ENCODE data around the gene USB1. TPM values are rescaled to one million over a fixed set of nuclear protein-coding genes. Genes with fewer than 3 reads are reported as not detected.

USB1 gene
- total RNA-seq, 1 donor = 15.8 TPM

- no peak for DNase-seq (ENCODE audit: low read depth)
- TF ChIP-seq CTCF (IDR thresholded peaks at IDR 0.05; ENCODE audit: insufficient read depth, low read length) = no peak
- no peak overlapping the region for H3K4me3 ChIP-seq (ENCODE audit: low read depth, low read length)
Observed at GRCh38 chr16:57993438-57993837, 7.8 kb upstream of the USB1 start.

- no peak for TF ChIP-seq CTCF (IDR thresholded peaks at IDR 0.05; ENCODE audit: insufficient read depth, low read length)
- DNase-seq (ENCODE audit: low read depth) = no peak
Observed at GRCh38 chr16:57993897-57994296, 7.3 kb upstream of the USB1 start.

GRCh38 chr16:57994361-57994760, 6.8 kb upstream of the USB1 start:
- no peak for TF ChIP-seq CTCF (IDR thresholded peaks at IDR 0.05; ENCODE audit: insufficient read depth, low read length)
- H3K4me3 ChIP-seq (ENCODE audit: low read depth, low read length) = no peak overlapping the region
- DNase-seq (ENCODE audit: low read depth) = no peak

More at GRCh38 chr16:57993897-57994296, 7.3 kb upstream of the USB1 start:
- H3K4me3 ChIP-seq (ENCODE audit: low read depth, low read length) = no peak overlapping the region

- no peak overlapping the region for H3K4me3 ChIP-seq (ENCODE audit: low read depth, low read length)
- DNase-seq (ENCODE audit: low read depth) = peak; percentile 11
- peak; percentile 43 for TF ChIP-seq CTCF (IDR thresholded peaks at IDR 0.05; ENCODE audit: insufficient read depth, low read length)
Observed at GRCh38 chr16:57994778-57995177, 6.4 kb upstream of the USB1 start.

- no peak for TF ChIP-seq CTCF (IDR thresholded peaks at IDR 0.05; ENCODE audit: insufficient read depth, low read length)
- DNase-seq (ENCODE audit: low read depth) = no peak
Observed at GRCh38 chr16:57995721-57996405, 5.3 kb upstream of the USB1 start.

GRCh38 chr16:57996406-57997175, 4.6 kb upstream of the USB1 start:
- no peak overlapping the region for H3K4me3 ChIP-seq (ENCODE audit: low read depth, low read length)
- TF ChIP-seq CTCF (IDR thresholded peaks at IDR 0.05; ENCODE audit: insufficient read depth, low read length) = no peak
- DNase-seq (ENCODE audit: low read depth) = no peak

More at GRCh38 chr16:57995721-57996405, 5.3 kb upstream of the USB1 start:
- no peak overlapping the region for H3K4me3 ChIP-seq (ENCODE audit: low read depth, low read length)
